HEK293 (cell line): ENCODE results near the gene CCDC74A.
A peak's percentile ranks its signal among the peaks of the same experiment; 100 is the strongest.

ENCODE experiments used
- CTCF ChIP-seq: fragments of 450-650 bp; formaldehyde crosslinking; IDR thresholded peaks from 2 replicates; pipeline ENCODE4 v1.5.1; 2016; ENCODE audit warnings: missing biosample characterization, missing genetic modification characterization
- YY1 ChIP-seq: fragments of 450-650 bp; formaldehyde crosslinking; IDR thresholded peaks from 2 replicates; pipeline ENCODE4 v1.5.1; 2018; ENCODE audit warnings: missing biosample characterization, missing genetic modification characterization
- ZNF423 ChIP-seq: fragments of 450-650 bp; formaldehyde crosslinking; IDR thresholded peaks from 2 replicates; pipeline ENCODE4 v1.5.1; 2016; ENCODE audit warnings: missing biosample characterization, missing genetic modification characterization
- ZNF510 ChIP-seq: fragments of 450-650 bp; formaldehyde crosslinking; IDR thresholded peaks from 2 replicates; pipeline ENCODE4 v1.5.1; 2018; ENCODE audit warnings: mild to moderate bottlenecking, missing genetic modification characterization, missing biosample characterization; ENCODE audit not compliant: insufficient replicate concordance

GRCh38 chr2:131492418-131493198 lies 35.1 kb upstream of the CCDC74A start:
- TF ChIP-seq CTCF (tag by site-specific recombination), result peak; percentile 99
- no peak for TF ChIP-seq ZNF510
- TF ChIP-seq ZNF423 (tag by site-specific recombination), result no peak
- TF ChIP-seq YY1 (tag by site-specific recombination), result peak; percentile 62; the same call in 1 of the 2 replicates
